Measurements from ENCODE around the gene LRSAM1. TPM values are rescaled to one million over a fixed set of nuclear protein-coding genes. Genes with fewer than 3 reads are reported as not detected.
A peak's percentile ranks its signal among the peaks of the same experiment; 100 is the strongest.

Gene LRSAM1
- total and polyA plus RNA-seq, 7 donors, result 8.3 to 17.7 (median 13.3) TPM

GRCh38 chr9:127467621-127468020 is 16.3 kb downstream of the LRSAM1 start:
- no peaks in the 10 kb centered on the region for H3K4me1 ChIP-seq
- H3K27me3 ChIP-seq (ENCODE audit: insufficient read depth in 3 of 3, low read length in 2 of 3), result no peaks in the 10 kb centered on the region
- no peak overlapping the region for H3K27ac ChIP-seq
- no peak for ATAC-seq
- intact Hi-C loops (cut with DNase I), result no loop called here
- peak in 1 of 2 donors; percentile 37 for DNase-seq
- H3K9me3 ChIP-seq, result no peaks in the 10 kb centered on the region
- no peak for TF ChIP-seq CTCF (IDR thresholded peaks at IDR 0.05)
- peaks cover 7 to 89% of the 10 kb centered on the region in 2 donors for H3K36me3 ChIP-seq (ENCODE audit: insufficient read depth in 1 of 2, low read depth in 1 of 2)
- 95 to 97% (median 97%) methylated on average over 14 of the region's 14 CpGs for WGBS, 3 donors
- no peak overlapping the region for H3K4me3 ChIP-seq

- no peaks in the 10 kb centered on the region for H3K4me1 ChIP-seq
- H3K9me3 ChIP-seq, result no peaks in the 10 kb centered on the region
- no peak for TF ChIP-seq CTCF (IDR thresholded peaks at IDR 0.05)
- ATAC-seq, result no peak
- intact Hi-C loops (cut with DNase I), result no loop called here
- no peaks in the 10 kb centered on the region for H3K27me3 ChIP-seq (ENCODE audit: insufficient read depth in 3 of 3, low read length in 2 of 3)
- DNase-seq, result no peak
- no peak overlapping the region for H3K27ac ChIP-seq
- H3K36me3 ChIP-seq (ENCODE audit: insufficient read depth in 1 of 2, low read depth in 1 of 2), result peaks cover 3 to 88% of the 10 kb centered on the region in 2 donors
- WGBS, 3 donors, result 90 to 95% (median 90%) methylated on average over 3 of the region's 3 CpGs
- no peak overlapping the region for H3K4me3 ChIP-seq
These were observed 19.4 kb downstream of the LRSAM1 start for GRCh38 chr9:127470662-127471061.

GRCh38 chr9:127473501-127473900 is 22.2 kb downstream of the LRSAM1 start:
- DNase-seq (peak in 1 of 2 donors; percentile 17), ATAC-seq (peak in 1 of 4 donors; percentile 30)
- no peaks in the 10 kb centered on the region for H3K27me3 ChIP-seq (ENCODE audit: insufficient read depth in 3 of 3, low read length in 2 of 3)
- peaks cover 2 to 86% of the 10 kb centered on the region in 2 donors for H3K36me3 ChIP-seq (ENCODE audit: insufficient read depth in 1 of 2, low read depth in 1 of 2)
- H3K27ac ChIP-seq, result no peak overlapping the region
- H3K9me3 ChIP-seq, result no peaks in the 10 kb centered on the region
- no peak overlapping the region for H3K4me3 ChIP-seq
- WGBS, 3 donors, result 66 to 91% (median 71%) methylated on average over 10 of the region's 10 CpGs
- H3K4me1 ChIP-seq, result no peaks in the 10 kb centered on the region
- intact Hi-C loops (cut with DNase I), result no loop called here
- no peak for TF ChIP-seq CTCF (IDR thresholded peaks at IDR 0.05)

DNA sequence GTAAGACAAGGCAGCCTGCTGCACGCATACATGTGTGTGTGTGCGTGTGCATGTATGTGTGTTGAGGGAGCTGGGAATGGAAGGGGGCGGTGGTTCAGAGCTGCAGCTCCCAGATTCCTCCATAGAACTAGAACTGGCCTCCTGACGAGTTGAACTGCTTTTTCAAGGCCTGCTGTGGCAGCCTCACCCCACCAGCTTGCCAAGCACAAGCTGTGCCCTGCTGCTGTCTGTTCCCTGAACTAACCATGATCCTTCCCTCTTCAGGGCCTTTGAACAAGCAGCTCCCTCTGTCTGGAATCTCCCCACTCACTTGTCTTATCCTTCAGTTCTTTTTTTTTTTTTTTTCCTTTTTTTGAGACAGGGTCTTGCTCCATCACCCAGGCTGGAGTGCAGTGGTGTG is 22.6 kb downstream of the LRSAM1 start:
- intact Hi-C loops (cut with DNase I), result no loop called here
- peak in 1 of 2 donors; percentile 18 for DNase-seq
- ATAC-seq, result no peak
- H3K36me3 ChIP-seq (ENCODE audit: insufficient read depth in 1 of 2, low read depth in 1 of 2), result peaks cover 2 to 86% of the 10 kb centered on the region in 2 donors
- no peak overlapping the region for H3K27ac ChIP-seq
- WGBS, 3 donors, result 72 to 88% (median 73%) methylated on average over 4 of the region's 4 CpGs
- H3K9me3 ChIP-seq, result no peaks in the 10 kb centered on the region
- TF ChIP-seq CTCF (IDR thresholded peaks at IDR 0.05), result no peak
- no peaks in the 10 kb centered on the region for H3K4me1 ChIP-seq
- H3K27me3 ChIP-seq (ENCODE audit: insufficient read depth in 3 of 3, low read length in 2 of 3), result no peaks in the 10 kb centered on the region
- H3K4me3 ChIP-seq, result no peak overlapping the region

DNA sequence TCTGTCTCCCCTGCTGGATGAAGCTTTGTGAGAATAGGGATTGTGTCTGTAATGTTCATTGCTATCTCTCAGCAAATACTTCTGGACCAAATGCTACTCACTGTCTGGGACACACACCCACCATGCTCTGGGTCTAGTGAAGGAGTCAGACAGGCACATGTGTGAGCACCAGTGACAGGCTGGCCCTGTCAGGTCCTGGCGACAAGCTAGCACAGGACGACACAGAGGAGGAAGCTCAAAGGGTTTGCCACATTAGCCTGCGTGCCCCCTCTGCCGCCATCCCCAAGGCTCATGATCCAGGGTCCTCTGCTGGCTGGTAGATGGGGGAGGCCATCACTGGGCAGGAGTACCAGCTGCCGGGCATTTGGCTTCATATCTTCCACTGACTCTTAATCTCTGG is 23.3 kb downstream of the LRSAM1 start:
- intact Hi-C loops (cut with DNase I), result no loop called here
- H3K4me1 ChIP-seq, result no peaks in the 10 kb centered on the region
- no peaks in the 10 kb centered on the region for H3K27me3 ChIP-seq (ENCODE audit: insufficient read depth in 3 of 3, low read length in 2 of 3)
- DNase-seq (no peak), ATAC-seq (no peak)
- no peak overlapping the region for H3K27ac ChIP-seq
- 86 to 88% (median 87%) methylated on average over 5 of the region's 5 CpGs for WGBS, 3 donors
- H3K9me3 ChIP-seq, result no peaks in the 10 kb centered on the region
- no peak for TF ChIP-seq CTCF (IDR thresholded peaks at IDR 0.05)
- H3K36me3 ChIP-seq (ENCODE audit: insufficient read depth in 1 of 2, low read depth in 1 of 2), result peaks cover 4 to 86% of the 10 kb centered on the region in 2 donors
- no peak overlapping the region for H3K4me3 ChIP-seq

All from psoas muscle (tissue), 8 donors.